Keratinocyte (primary cell): Measurements from ENCODE around the gene ACSS1. TPM values are rescaled to one million over a fixed set of nuclear protein-coding genes. Genes with fewer than 3 reads are reported as not detected.

Experiments
- DNase-seq: peaks from one replicate; pipeline ENCODE4 v3.0.0-alpha.2; 2011; ENCODE audit warnings: low read depth, missing footprints, low spot score
- FAIRE-seq: peaks from 2 replicates; lab custom pipeline; 2011; peaks lifted over from hg19 to GRCh38; lab: Jason Lieb, UNC
- H2AFZ ChIP-seq: 2 replicates; pipeline ENCODE4 v1.6.0; 2012; ENCODE audit warnings: low read length, control low read depth, inconsistent platforms; ENCODE audit not compliant: control insufficient read depth
- H3K27ac ChIP-seq: 2 replicates; pipeline ENCODE4 v1.5.1; 2011; ENCODE audit warnings: low read length; ENCODE audit not compliant: control insufficient read depth, insufficient read depth
- H3K27me3 ChIP-seq: 3 replicates; pipeline ENCODE4 v1.6.0; 2011; ENCODE audit warnings: low read length; ENCODE audit not compliant: control insufficient read depth, insufficient read depth; ENCODE audit errors: extremely low read depth
- H3K36me3 ChIP-seq, 2 experiments: 2 replicates in 1 of 2; 3 replicates in 1 of 2; pipeline ENCODE4 v1.5.1; 2011; ENCODE audit warnings: low read length in 2 of 2, mild to moderate bottlenecking in 1 of 2; ENCODE audit not compliant: control insufficient read depth in 2 of 2, insufficient read depth in 2 of 2; ENCODE audit errors: extremely low read depth in 1 of 2
- H3K4me1 ChIP-seq: 3 replicates; pipeline ENCODE4 v1.5.1; 2011; ENCODE audit warnings: low read length; ENCODE audit not compliant: control insufficient read depth, insufficient read depth; ENCODE audit errors: extremely low read depth
- H3K4me2 ChIP-seq: 3 replicates; pipeline ENCODE4 v1.6.0; 2011; ENCODE audit warnings: low read depth, low read length; ENCODE audit not compliant: control insufficient read depth, insufficient read depth; ENCODE audit errors: extremely low read depth
- H3K4me3 ChIP-seq, 3 experiments: fragments of 200-600 bp in 1 of 3; sonication (generic) in 1 of 3; 2 replicates in 2 of 3; 3 replicates in 1 of 3; pipeline ENCODE4 v1.5.1; 2011 to 2016; ENCODE audit warnings: low read length in 3 of 3, mild to moderate bottlenecking in 3 of 3, control low read depth in 2 of 3, inconsistent platforms in 1 of 3, low read depth in 1 of 3, mixed read lengths in 1 of 3, mixed run types in 1 of 3, moderate library complexity in 1 of 3; ENCODE audit not compliant: control insufficient read depth in 2 of 3, insufficient read depth in 2 of 3; ENCODE audit errors: extremely low read depth in 1 of 3
- H3K79me2 ChIP-seq: 2 replicates; pipeline ENCODE4 v1.6.0; 2012; ENCODE audit warnings: low read length; ENCODE audit not compliant: control insufficient read depth, insufficient read depth
- H3K9ac ChIP-seq: 3 replicates; pipeline ENCODE4 v1.6.0; 2011; ENCODE audit warnings: low read length; ENCODE audit not compliant: control insufficient read depth, insufficient read depth; ENCODE audit errors: extremely low read depth
- H3K9me1 ChIP-seq: 3 replicates; pipeline ENCODE4 v1.6.0; 2011; ENCODE audit warnings: low read length; ENCODE audit not compliant: control insufficient read depth, insufficient read depth; ENCODE audit errors: extremely low read depth
- H3K9me3 ChIP-seq: 2 replicates; pipeline ENCODE4 v1.5.1; 2012; ENCODE audit warnings: low read depth, low read length; ENCODE audit not compliant: control insufficient read depth
- H4K20me1 ChIP-seq: 3 replicates; pipeline ENCODE4 v1.6.0; 2011; ENCODE audit warnings: low read length; ENCODE audit not compliant: control insufficient read depth, insufficient read depth; ENCODE audit errors: extremely low read depth
- EZH2 ChIP-seq: IDR thresholded peaks from one replicate; pipeline ENCODE4 v1.6.1; 2012; ENCODE audit warnings: inconsistent platforms, mild to moderate bottlenecking, low read length, moderate library complexity
- dilution Hi-C: fragments of 300-500 bp; cut with MboI; formaldehyde crosslinking; loops from one replicate; pipeline ENCODE4 v1.7.0; 2020; ENCODE audit warnings: low sequenced_read_pairs; ENCODE audit not compliant: extremely low pct_ligation_motif_present
- polyA plus RNA-seq, 5 experiments: library from polyadenylated mRNA; depleted of rRNA in 3 of 5; stranded (reverse) in 3 of 5; stranded (forward) in 1 of 5; unstranded in 1 of 5; fragments of >200 nt; gene quantifications; 1 replicate in 1 of 5; 2 replicates in 3 of 5; 3 replicates in 1 of 5; pipeline versions ENCODE4 v1.2.1 to v1.2.3, GENCODE V29; 2011 to 2012; ENCODE audit warnings: missing spikeins in 2 of 5, low read depth in 1 of 5, low replicate concordance in 1 of 5
- TF ChIP-seq, protein P1 (sequence below), 3 experiments: IDR thresholded peaks in 1 of 3; conservative IDR thresholded peaks in 1 of 3; optimal IDR thresholded peaks in 1 of 3; 2 replicates in 2 of 3; 3 replicates in 1 of 3; pipeline versions ENCODE3 to v1.5.1; 2011; ENCODE audit warnings: low read length in 3 of 3, mild to moderate bottlenecking in 3 of 3, moderate library complexity in 2 of 3, control low read depth in 1 of 3, inconsistent platforms in 1 of 3; ENCODE audit not compliant: insufficient read depth in 2 of 3; ENCODE audit errors: extremely low read depth in 1 of 3

Gene ACSS1
- polyA plus RNA-seq, 1 donor (not counting 4 experiments of a cell fraction or from before 2014, with no cell fraction given): 1.5 TPM

DNA sequence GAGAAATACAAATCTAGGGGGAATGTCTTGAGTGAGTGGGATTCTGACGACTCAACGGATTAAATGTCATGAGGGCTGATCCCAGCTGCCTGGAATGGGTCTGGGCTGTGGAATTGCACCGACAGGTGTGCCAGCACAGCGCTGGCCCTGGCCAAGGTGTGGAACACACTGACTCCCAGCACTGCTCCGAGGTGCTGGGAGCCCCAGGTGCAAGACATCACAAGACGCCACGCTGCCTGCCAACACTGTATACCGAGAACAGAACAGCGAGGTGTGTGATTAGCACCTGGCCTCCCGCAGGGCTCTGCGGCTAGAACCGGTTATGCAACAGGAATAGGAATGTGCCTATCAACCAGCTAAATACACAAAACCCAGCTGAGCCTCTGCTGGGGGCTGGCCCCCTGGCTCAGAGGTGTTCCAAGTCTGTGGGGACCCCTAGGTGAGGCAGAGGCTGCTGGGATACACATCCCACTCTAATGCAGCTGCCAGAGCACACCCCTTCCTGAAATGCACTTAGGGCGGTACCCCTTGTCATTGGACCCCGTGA is 40.6 kb downstream of the ACSS1 start:
- no peak overlapping the region for H3K27ac ChIP-seq
- H2AFZ ChIP-seq: no peak overlapping the region
- no peaks in the 10 kb centered on the region for H3K79me2 ChIP-seq
- peaks cover 15% of the 10 kb centered on the region for H3K4me1 ChIP-seq
- dilution Hi-C loops: no loop called here
- TF ChIP-seq, protein P1, sequence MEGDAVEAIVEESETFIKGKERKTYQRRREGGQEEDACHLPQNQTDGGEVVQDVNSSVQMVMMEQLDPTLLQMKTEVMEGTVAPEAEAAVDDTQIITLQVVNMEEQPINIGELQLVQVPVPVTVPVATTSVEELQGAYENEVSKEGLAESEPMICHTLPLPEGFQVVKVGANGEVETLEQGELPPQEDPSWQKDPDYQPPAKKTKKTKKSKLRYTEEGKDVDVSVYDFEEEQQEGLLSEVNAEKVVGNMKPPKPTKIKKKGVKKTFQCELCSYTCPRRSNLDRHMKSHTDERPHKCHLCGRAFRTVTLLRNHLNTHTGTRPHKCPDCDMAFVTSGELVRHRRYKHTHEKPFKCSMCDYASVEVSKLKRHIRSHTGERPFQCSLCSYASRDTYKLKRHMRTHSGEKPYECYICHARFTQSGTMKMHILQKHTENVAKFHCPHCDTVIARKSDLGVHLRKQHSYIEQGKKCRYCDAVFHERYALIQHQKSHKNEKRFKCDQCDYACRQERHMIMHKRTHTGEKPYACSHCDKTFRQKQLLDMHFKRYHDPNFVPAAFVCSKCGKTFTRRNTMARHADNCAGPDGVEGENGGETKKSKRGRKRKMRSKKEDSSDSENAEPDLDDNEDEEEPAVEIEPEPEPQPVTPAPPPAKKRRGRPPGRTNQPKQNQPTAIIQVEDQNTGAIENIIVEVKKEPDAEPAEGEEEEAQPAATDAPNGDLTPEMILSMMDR (optimal IDR thresholded peaks at IDR 0.05 in 1 of 3, IDR thresholded peaks at IDR 0.05 in 1 of 3, conservative IDR thresholded peaks at IDR 0.05 in 1 of 3; ENCODE audit: extremely low read depth in 1 of 3, insufficient read depth in 2 of 3, low read length in 3 of 3): peak; percentile 11 to 30 (median 25)
- no peak for TF ChIP-seq EZH2
- no peaks in the 10 kb centered on the region for H3K9me1 ChIP-seq
- peak overlapping the region; percentile 75 for H3K4me2 ChIP-seq
- H3K4me3 ChIP-seq: peak overlapping the region in 1 of 3 experiments; percentile 15
- no peak overlapping the region for H3K9ac ChIP-seq
- H4K20me1 ChIP-seq: no peaks in the 10 kb centered on the region
- H3K36me3 ChIP-seq: no peaks in the 10 kb centered on the region
- no peaks in the 10 kb centered on the region for H3K9me3 ChIP-seq
- no peaks in the 10 kb centered on the region for H3K27me3 ChIP-seq
- peak; percentile 48 for DNase-seq
- peak; percentile 91 for FAIRE-seq

DNA sequence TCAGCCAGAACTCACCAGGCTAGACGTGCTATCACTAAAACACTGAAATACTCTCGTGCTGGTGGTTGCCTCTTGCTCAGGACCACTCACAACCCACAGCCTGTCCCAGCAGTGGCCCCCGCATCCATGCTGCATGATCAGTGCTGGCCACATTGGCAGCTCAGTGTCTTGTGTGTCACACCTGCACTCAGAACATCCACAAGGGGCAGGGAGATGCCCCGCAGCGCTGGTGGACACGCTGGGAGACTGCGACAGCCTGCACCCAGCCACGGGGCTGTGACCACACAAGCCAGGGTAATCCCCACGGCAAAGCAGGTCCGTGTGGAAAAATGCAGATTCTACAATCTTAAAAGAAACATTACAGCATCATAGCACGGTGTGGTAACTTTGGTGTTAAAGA is 41.5 kb downstream of the ACSS1 start:
- dilution Hi-C loops: no loop called here
- TF ChIP-seq, protein P1 (optimal IDR thresholded peaks at IDR 0.05 in 1 of 3, IDR thresholded peaks at IDR 0.05 in 1 of 3, conservative IDR thresholded peaks at IDR 0.05 in 1 of 3; ENCODE audit: extremely low read depth in 1 of 3, insufficient read depth in 2 of 3, low read length in 3 of 3): no peak
- no peak for TF ChIP-seq EZH2
- no peak overlapping the region for H3K4me2 ChIP-seq
- H3K27ac ChIP-seq: no peak overlapping the region
- DNase-seq: no peak
- H3K9me3 ChIP-seq: no peaks in the 10 kb centered on the region
- no peaks in the 10 kb centered on the region for H4K20me1 ChIP-seq
- peaks cover 14% of the 10 kb centered on the region for H3K4me1 ChIP-seq
- no peak overlapping the region for H3K4me3 ChIP-seq
- H3K9me1 ChIP-seq: no peaks in the 10 kb centered on the region
- FAIRE-seq: no peak
- no peak overlapping the region for H3K9ac ChIP-seq
- H3K79me2 ChIP-seq: no peaks in the 10 kb centered on the region
- no peak overlapping the region for H2AFZ ChIP-seq
- no peaks in the 10 kb centered on the region for H3K36me3 ChIP-seq
- no peaks in the 10 kb centered on the region for H3K27me3 ChIP-seq
